Stimulated activated CD8-positive, alpha-beta memory T cell treated with anti-CD3 and anti-CD28 coated beads, Interleukin-2, amount 100 ng/mL, for 1 hour (primary cell): ENCODE data around the gene SLC12A9.
A peak's percentile ranks its signal among the peaks of the same experiment; 100 is the strongest.

ENCODE experiments used
- DNase-seq, 2 donors: peaks; one replicate each; pipeline ENCODE4 v3.0.0-alpha.2; 2020; ENCODE audit warnings: low read depth in 2 of 2

Gene SLC12A9

GRCh38 chr7:100884736-100885439 is 32.4 kb downstream of the SLC12A9 start:
- no peak for DNase-seq

GRCh38 chr7:100885440-100886141 is 33.1 kb downstream of the SLC12A9 start:
- no peak for DNase-seq

DNA sequence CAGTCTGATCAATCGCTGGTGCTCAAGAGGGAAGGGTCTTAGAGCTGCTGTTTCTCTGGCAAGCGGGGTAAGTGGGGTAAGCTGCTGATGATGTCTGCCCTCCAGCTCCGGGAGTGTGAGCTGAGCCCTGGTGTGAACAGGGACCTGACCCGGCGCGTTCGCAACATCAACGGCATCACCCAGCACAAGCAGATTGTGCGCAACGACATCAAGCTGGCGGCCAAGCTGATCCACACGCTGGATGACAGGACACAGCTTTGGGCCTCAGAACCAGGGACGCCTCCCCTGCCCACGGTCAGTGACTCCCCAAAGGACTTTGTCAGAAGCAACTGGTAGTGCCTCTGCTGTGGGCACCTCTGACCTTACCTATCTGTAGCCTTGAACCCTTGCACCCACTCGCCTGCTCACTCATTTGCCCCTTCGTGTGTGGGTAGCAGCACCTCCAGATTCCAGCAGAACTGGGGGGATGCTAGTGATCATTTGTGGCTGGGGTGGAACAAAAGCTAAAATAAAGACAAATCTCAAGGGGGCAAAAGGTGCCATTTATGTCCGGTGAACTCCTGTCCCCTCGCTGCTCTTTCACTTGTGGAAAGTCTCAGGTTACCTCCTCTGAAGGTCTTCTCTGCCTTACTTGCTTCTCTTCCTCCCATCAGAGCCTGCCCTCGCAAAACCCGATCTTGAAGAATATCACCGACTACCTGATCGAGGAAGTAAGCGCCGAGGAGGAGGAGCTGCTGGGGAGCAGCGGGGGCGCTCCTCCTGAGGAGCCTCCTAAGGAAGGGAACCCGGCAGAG is 33.8 kb downstream of the SLC12A9 start:
- DNase-seq, result no peak

GRCh38 chr7:100886936-100887515 is 34.5 kb downstream of the SLC12A9 start:
- DNase-seq, result no peak

DNA sequence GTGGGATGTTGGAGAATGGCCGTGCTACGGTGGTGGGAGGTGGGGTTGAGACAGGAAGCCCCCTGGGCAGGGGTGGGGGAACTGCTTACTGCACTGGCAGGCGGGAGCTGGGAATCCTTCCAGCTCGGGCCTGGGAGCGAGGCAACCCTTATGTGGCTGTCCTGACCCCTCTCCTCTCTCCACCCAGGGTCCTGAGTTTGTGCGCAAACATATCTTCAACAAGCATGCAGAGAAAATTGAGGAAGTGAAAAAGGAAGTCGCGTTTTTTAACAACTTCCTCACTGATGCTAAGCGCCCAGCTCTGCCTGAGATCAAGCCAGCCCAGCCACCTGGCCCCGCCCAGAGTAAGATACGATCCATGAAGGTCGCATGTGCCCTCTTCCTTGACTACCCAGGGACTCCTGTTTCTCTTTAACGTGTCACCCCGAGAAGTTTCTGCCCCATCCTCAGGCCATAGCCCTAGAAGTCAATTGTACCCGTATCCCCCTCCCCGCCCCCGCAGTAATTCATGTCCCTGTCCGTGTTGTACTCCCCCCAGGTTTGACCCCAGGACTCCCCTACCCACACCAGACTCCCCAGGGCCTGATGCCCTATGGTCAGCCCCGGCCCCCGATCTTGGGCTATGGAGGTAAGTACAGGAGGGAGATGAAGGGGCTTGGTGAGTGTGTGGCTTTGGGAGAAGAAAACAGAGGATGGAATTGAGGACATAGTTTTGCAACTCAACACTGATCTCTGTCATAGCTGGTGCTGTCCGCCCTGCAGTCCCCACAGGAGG is 35.2 kb downstream of the SLC12A9 start:
- no peak for DNase-seq

GRCh38 chr7:100888291-100888987 is 35.9 kb downstream of the SLC12A9 start:
- no peak for DNase-seq

- DNase-seq, result no peak
Observed at GRCh38 chr7:100888988-100889750, 36.7 kb downstream of the SLC12A9 start, which contains the start of gene UFSP1. TSS of gene UFSP1 (minus strand) at chr7:100889715. CDS start at chr7:100889271, 444 bp downstream.

- DNase-seq, result no peak
Observed at GRCh38 chr7:100890653-100891567, 38.4 kb downstream of the SLC12A9 start.

DNA sequence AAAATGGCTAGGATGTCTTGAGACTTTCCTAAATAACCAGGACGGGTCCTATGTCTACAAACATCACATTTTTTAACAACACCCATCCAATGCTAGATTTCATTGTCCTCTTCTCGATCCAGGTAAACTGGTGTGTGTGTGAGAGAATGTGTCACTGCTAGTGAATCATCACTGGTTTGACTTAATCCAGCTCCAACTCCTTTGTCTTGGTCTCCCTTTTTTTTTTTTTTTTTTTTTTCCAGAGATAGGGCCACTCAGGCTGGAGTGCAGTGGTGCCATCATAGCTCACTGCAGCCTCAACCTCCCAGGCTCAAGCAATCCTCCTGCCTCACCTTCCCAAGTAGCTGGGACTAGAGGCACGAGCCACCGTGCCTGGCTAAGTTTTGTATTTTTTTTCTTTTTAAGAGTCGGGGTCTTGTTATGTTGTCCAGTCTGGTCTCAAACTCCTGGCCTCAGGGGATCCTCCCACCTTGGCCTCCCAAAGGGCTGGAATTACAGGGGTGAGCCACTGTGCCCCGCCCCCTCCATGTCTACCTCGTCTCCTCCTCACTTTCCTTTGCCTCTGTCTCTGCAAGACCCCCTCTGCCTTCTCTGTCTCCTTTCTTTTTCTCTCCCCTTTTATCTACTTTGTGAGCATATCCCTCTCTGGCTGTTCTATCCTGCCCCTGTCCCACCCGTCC is 39.2 kb downstream of the SLC12A9 start:
- no peak for DNase-seq

DNA sequence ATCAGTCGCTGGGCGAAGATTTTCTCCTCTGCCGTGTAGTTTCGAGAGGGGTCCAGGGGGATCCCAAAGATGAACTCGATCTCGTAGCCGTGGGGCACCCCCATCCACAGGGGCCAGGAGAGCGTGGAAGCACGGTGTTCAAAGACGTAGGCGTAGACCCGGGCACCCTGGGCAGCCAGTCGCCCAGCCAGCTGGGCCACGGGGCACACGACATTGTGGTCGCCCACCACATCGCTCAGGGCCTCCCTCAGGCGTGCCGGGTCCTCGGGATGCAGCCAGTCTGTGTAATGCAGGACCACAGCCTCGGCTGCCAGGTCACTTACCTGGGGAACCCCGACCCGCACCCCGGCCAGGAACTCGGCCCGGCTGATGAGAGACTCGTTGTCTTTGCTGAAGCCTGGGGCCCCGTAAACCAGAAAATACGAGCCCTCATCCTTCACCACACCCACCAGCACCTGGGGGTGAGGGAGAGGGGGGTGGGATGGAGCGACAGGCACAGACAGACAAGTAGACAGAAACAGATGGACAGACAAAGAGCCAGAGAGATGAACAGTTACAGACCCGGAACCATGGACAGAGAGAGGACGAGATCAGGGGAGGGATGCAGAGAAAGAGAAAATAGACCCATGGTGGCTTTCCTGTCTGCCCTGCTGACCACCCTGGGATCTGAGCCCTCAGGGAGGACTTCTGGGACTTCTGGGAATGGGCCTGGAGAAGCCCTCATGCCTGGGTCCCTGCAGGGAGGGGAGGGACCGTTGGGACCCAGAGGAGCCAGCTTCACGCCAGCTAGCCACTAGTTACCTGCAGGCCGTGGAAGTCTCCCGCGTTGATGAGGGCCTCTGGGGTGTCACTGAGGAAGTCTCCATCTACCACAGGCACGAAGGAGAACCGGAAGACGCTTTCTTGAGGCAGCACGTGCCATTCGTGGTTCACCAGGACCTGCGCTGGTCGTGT is 40.1 kb downstream of the SLC12A9 start:
- no peak for DNase-seq

GRCh38 chr7:100893318-100893895 is 40.9 kb downstream of the SLC12A9 start:
- no peak for DNase-seq

GRCh38 chr7:100893910-100894721 is 41.6 kb downstream of the SLC12A9 start:
- no peak for DNase-seq

DNA sequence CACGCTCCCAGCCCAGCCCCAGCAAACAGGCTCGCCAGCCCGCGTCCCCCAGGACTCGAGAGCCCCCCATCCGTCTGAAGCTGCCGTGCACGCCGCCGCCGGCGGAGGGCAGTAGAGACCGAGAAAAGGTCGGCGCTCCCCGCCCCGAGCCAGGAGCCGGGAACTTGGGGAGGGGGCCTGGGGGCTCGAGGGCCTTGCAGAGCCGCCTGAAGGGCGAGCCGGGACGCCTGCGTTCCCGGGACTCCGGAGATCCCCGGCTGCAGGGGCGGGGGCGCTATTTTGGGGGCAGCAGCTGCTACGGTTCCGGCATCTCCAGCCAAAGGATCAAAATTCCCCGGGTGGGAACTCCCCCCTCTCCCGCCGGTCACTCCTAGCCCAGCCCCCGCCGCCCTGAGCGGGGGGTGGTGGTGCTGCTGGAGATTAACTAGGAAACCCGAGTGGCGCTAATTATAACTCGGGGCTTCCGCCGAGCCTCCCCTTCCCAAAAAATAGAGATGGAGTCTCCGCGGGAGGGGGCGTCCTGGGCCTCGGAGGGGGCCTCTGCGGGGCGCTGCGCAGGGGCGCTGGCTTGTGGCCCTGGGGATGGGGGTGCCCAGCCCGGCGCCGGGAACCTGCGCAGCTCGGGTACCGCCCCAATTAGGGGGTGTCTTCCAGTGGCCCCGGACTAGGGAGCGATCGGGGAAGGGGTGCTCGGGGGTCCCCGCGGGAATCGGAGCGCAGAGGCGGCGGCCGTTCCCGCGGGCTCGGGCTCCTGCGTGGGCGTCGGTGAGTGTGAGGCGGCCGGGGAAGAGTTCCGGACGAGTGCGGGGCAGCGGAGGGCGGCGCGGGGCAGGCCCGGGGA is 42.6 kb downstream of the SLC12A9 start:
- peak in 1 of 2 donors; percentile 41 for DNase-seq

DNA sequence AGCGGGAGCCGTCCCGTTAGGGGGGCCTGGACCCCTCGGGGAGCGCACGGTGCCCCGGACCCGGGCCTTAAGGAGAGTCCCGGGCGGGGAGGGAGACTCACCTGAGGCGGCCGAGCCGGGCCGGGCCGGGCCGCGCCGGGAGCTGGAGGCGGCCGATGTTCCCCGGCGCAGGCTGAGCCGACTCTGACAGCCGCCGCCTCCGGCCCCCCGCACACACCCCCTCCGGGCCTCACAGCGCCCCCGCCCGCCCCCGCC is 43.1 kb downstream of the SLC12A9 start, which contains the start of gene ACHE:
ACHE (minus strand) TSS at position 188 of the 255 bp plus-strand sequence. CDS start 1,656 bp downstream, outside the sequence.
- DNase-seq, result no peak
